ENCODE data around the gene WLS. TPM values are rescaled to one million over a fixed set of nuclear protein-coding genes. Genes with fewer than 3 reads are reported as not detected.

Gene WLS
- total RNA-seq, 2 experiments from 2014 or later: 0.22 to 0.52 TPM

- H3K9me3 Mint-ChIP-seq: no peaks in the 10 kb centered on the region
- Histone ChIP-seq H3K27me3 (ENCODE audit: control insufficient read depth in 1 of 2, insufficient read depth in 2 of 2, low read length in 2 of 2) (no peaks in the 10 kb centered on the region), H3K9me3 (ENCODE audit: control insufficient read depth in 1 of 2, insufficient read depth in 1 of 2, low read length in 2 of 2) (no peaks in the 10 kb centered on the region), H3K27ac (ENCODE audit: low read depth in 1 of 2, low read length in 2 of 2) (no peak overlapping the region), H3K36me3 (ENCODE audit: insufficient read depth, low read length) (no peaks in the 10 kb centered on the region), H3K4me1 (ENCODE audit: insufficient read depth, low read length) (no peaks in the 10 kb centered on the region), H3K4me3 (ENCODE audit: low read length) (no peak overlapping the region)
- H3K27me3 Mint-ChIP-seq: no peaks in the 10 kb centered on the region
- no peak for TF ChIP-seq CTCF (IDR thresholded peaks at IDR 0.05)
- ChIA-PET CTCF (no interaction called here), POLR2A (no interaction called here)
- DNase-seq (no peak), ATAC-seq (ENCODE audit: poor library complexity) (no peak)
- H3K27ac Mint-ChIP-seq: no peak overlapping the region
- no peaks in the 10 kb centered on the region for H3K4me1 Mint-ChIP-seq (ENCODE audit: low read depth)
- H3K4me3 Mint-ChIP-seq: no peak overlapping the region
- H3K36me3 Mint-ChIP-seq (ENCODE audit: low read depth): no peaks in the 10 kb centered on the region
- intact Hi-C loops (cut with DNase I, micrococcal nuclease): no loop called here
Measured at GRCh38 chr1:68271596-68271995, 39.3 kb upstream of the WLS start.

- POLR2A ChIA-PET: no interaction called here
- Mint-ChIP-seq H3K9me3 (no peaks in the 10 kb centered on the region), H3K27ac (no peak overlapping the region), H3K27me3 (no peaks in the 10 kb centered on the region), H3K4me3 (no peak overlapping the region), H3K36me3 (ENCODE audit: low read depth) (no peaks in the 10 kb centered on the region), H3K4me1 (ENCODE audit: low read depth) (no peaks in the 10 kb centered on the region)
- H3K27me3 ChIP-seq (ENCODE audit: control insufficient read depth in 1 of 2, insufficient read depth in 2 of 2, low read length in 2 of 2): no peaks in the 10 kb centered on the region
- intact Hi-C loops (cut with DNase I, micrococcal nuclease): no loop called here
- peak in 1 of 14 experiments; percentile 12 for DNase-seq
- H3K9me3 ChIP-seq (ENCODE audit: control insufficient read depth in 1 of 2, insufficient read depth in 1 of 2, low read length in 2 of 2): no peaks in the 10 kb centered on the region
- H3K36me3 ChIP-seq (ENCODE audit: insufficient read depth, low read length): no peaks in the 10 kb centered on the region
- no peaks in the 10 kb centered on the region for H3K4me1 ChIP-seq (ENCODE audit: insufficient read depth, low read length)
- no peak overlapping the region for H3K27ac ChIP-seq (ENCODE audit: low read depth in 1 of 2, low read length in 2 of 2)
- no peak for TF ChIP-seq CTCF (IDR thresholded peaks at IDR 0.05)
- CTCF ChIA-PET: no interaction called here
- no peak overlapping the region for H3K4me3 ChIP-seq (ENCODE audit: low read length)
- no peak for ATAC-seq (ENCODE audit: poor library complexity)
Measured at GRCh38 chr1:68270951-68271350, 38.6 kb upstream of the WLS start.

GRCh38 chr1:68269637-68270430 is 37.5 kb upstream of the WLS start:
- no peaks in the 10 kb centered on the region for H3K4me1 ChIP-seq (ENCODE audit: insufficient read depth, low read length)

More at GRCh38 chr1:68269637-68270430, 37.5 kb upstream of the WLS start:
- no peak for TF ChIP-seq CTCF (IDR thresholded peaks at IDR 0.05)
- POLR2A ChIA-PET: no interaction called here
- CTCF ChIA-PET: no interaction called here
- H3K36me3 ChIP-seq (ENCODE audit: insufficient read depth, low read length): no peaks in the 10 kb centered on the region
- no peak for DNase-seq
- H3K9me3 Mint-ChIP-seq: no peaks in the 10 kb centered on the region
- no peak overlapping the region for H3K27ac ChIP-seq (ENCODE audit: low read depth in 1 of 2, low read length in 2 of 2)
- H3K27ac Mint-ChIP-seq: no peak overlapping the region
- ATAC-seq (ENCODE audit: poor library complexity): no peak
- no peaks in the 10 kb centered on the region for H3K9me3 ChIP-seq (ENCODE audit: control insufficient read depth in 1 of 2, insufficient read depth in 1 of 2, low read length in 2 of 2)
- H3K36me3 Mint-ChIP-seq (ENCODE audit: low read depth): no peaks in the 10 kb centered on the region
- H3K27me3 ChIP-seq (ENCODE audit: control insufficient read depth in 1 of 2, insufficient read depth in 2 of 2, low read length in 2 of 2): no peaks in the 10 kb centered on the region
- intact Hi-C loops (cut with DNase I, micrococcal nuclease): no loop called here
- H3K4me1 Mint-ChIP-seq (ENCODE audit: low read depth): no peaks in the 10 kb centered on the region
- H3K27me3 Mint-ChIP-seq: no peaks in the 10 kb centered on the region
- no peak overlapping the region for H3K4me3 ChIP-seq (ENCODE audit: low read length)
- H3K4me3 Mint-ChIP-seq: no peak overlapping the region

All from CD4-positive, alpha-beta T cell (primary cell).